Stimulated activated CD4-positive, alpha-beta T cell treated with anti-CD3 and anti-CD28 coated beads, Interleukin-15, amount 100 ng/mL, for 48 hours (primary cell): Measurements from ENCODE around the gene SHB.
"Not testable (repeated sequence)": the region's sequence is repeated elsewhere in the genome, so short reads cannot be mapped to it uniquely, and the experiment has no call there.

ENCODE experiments used
- DNase-seq, 2 donors: peaks; one replicate each; pipeline ENCODE4 v3.0.0-alpha.2; 2020; ENCODE audit warnings: low read depth in 2 of 2

The SHB gene

GRCh38 chr9:37918665-37919170, 150.3 kb downstream of the SHB start:
- no peak for DNase-seq

DNA sequence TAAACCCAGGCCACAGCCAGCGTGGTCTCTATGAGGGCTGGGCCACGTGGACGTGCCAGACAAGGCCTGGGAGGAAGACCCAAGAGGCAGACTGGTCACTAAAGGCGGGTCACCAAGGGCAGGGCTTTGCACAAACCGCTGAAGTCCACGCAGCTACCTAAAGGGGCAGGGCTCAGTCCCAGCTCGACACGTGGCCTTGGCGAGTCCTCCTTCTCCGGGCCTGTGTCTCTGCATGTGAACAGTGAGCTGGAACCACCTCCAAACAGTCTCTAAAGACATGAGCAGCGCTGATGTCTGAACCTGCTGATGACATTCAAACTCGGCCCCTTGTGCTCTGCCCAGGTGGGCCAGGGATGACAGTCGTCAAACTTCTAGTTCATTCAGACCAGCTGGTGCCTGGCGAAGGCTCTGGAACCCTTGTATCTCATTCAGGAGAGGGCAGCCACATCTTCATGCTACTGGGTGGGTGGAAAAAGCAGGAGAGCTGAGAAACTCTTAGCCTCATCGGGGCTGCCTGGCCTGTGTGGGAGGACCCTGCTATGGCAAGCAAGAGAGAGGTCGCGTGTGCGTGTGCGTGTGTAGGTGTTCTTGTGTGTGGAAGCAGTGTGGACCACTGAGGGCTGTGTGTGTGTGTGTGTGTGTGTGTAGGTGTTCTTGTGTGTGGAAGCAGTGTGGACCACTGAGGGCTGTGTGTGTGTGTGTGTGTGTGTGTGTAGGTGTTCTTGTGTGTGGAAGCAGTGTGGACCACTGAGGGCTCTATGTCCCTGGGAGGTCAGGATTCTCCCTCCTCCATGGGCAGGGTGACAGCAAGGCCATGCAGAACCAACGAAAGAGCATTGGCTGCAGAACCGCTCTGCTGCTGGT, 151.0 kb downstream of the SHB start:
- no peak for DNase-seq

DNA sequence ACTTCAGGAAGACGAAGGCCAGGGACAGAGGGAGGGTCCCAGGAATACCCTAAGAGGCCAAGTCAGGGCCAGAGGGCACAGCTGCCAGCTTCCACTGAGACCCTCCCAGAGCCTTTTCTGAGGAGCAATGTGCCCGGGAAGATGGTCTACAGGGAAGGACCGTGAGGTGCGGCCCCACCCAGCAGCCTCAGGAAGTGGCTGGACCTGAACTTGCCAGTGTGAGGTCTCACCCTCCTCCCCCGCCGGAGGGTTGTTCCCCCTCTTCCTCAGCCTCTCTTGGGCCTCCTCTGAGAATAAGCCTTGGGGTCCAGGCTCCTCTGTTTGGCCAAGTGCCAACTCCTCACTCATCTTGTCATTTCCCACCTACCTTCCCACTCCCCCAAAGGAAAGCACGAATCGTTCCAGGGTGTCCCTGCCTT, 151.7 kb downstream of the SHB start:
- DNase-seq, result no peak

GRCh38 chr9:37916471-37917312, 152.3 kb downstream of the SHB start:
- DNase-seq, result no peak

GRCh38 chr9:37915911-37916470, 153.0 kb downstream of the SHB start:
- no peak for DNase-seq

- DNase-seq, result no peak
Observed at GRCh38 chr9:37914701-37915358, 154.2 kb downstream of the SHB start.

GRCh38 chr9:37914154-37914551, 154.9 kb downstream of the SHB start:
- no peak for DNase-seq

GRCh38 chr9:37913480-37914153, 155.4 kb downstream of the SHB start:
- DNase-seq, result peak; percentile 49 to 75

DNA sequence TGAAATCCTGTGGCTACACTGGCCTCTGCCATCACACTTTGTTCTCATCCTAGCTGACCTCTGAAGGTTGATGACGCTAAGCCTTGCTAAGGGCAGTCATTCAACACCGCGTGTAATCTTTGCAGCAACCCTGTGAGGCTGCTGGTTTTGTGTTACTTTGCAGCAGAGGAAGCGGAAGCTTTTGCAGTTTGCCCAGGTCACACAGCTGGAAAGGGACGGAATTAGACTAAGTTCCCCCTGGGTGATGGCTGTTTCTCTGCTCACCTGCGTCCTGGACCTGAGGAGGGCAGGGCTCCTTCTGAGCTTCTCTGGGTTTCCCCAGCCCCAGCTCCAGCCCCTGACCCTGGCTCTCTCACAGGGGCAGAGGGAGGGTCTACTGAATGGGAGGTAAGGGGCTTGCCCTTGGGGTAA, 157.8 kb downstream of the SHB start:
- no peak for DNase-seq

- DNase-seq, result no peak
Observed at GRCh38 chr9:37910271-37910670, 158.8 kb downstream of the SHB start.

DNA sequence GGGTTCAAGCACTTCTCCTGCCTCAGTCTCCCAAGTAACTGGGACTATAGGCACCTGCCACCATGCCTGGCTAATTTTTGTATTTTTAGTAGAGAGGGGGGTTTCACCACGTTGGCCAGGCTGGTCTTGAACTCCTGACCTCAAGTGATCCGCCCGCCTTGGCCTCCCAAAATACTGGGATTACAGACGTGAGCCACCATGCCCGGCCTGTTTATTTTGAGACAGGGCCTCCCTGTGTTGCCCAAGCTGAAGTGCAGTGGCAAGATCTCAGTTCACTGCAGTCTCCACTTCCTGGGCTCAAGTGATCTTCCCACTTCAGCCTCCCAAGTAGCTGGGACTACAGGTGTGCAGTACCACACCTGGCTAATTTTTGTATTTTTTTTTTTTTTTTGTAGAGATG, 159.2 kb downstream of the SHB start:
- not testable (repeated sequence) for DNase-seq

GRCh38 chr9:37909326-37909725, 159.7 kb downstream of the SHB start:
- no peak for DNase-seq

DNA sequence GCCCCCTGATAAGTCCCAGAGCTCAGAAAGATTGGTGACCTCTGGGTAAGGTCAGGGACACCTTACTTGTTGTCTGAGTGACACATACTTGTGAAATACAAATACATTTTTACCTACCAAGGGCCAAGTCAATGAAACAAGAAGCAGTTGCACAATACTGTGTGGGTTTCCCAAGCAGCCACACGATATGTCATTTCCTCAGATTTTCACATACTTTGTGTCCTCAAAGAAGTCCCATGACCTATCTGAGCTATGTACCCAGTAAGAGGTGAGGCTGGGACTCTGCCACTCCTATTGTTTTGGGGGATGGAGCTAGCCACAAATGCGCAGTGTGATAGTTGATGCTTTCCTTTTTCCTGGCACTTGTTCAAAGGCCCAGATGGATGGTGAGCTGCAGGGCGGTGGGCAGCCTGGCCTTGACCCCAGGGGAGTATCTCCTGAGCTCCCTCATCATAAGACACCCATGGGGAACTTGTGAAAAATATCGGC, 160.3 kb downstream of the SHB start:
- no peak for DNase-seq

DNA sequence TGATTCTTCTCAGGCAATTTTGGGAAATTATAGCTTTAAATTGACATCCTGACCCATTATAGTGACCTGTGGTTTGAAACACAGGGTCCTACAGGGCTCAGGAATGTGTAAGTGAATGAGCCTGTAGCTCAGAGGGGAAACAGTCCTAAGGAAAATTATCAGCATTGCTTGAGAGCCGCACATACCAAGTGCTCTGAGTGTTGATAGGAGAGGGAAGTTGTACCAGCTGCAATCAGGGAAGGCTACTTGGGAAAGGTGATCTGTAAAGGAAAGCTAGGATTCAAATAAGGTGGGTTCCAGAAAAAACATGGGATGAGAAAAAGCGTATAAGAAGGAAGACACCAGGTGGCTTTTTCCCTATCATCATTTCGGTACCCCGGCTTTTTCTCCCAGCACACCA, 160.7 kb downstream of the SHB start:
- no peak for DNase-seq

DNA sequence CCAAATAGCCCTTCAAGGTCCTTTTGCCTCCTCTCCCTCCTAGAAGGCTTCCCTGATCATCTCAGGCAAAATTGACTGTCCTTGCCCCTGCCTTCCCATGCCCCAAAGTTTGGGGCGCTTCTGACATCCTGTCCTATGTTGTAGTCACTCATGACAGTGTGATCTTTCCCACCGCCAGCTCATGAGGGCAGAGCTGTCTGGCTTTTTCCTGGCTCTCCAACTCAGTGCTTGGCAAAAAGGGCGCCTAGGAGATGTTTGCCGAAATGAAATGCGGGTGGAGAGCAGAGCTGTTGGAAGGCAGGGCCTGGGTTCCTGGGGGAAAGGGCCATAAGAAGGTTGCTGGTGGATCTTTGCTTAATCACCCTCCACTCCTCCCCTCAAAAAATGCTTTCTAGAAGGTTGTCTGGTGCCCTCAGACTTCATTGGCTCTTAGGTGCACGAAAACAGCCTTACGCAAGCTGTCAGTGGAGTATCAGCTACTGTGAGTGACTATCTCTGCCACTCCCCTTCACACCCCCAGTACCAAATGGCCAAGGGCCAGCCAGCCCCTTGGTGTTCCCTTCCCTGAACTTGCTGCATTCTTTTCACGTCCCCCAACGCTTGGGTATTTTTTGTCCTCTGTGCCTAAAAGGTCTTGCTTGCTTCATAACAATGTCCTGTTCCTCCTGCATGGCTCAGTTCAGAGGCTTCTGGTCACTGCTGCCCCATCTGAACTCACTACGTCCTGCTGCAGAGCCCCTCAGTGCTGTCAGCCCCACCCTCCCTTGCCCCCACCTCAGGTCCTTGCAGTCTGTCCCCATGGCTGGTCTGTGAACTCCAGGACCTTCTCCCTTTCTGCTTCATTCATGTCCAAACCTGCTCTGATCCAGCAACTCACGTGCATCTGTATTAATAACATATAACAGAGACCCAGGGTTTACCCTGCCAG, 162.5 kb downstream of the SHB start:
- DNase-seq, result no peak

- no peak for DNase-seq
Observed at GRCh38 chr9:37905776-37906175, 163.3 kb downstream of the SHB start.

- DNase-seq, result no peak
Observed at GRCh38 chr9:37905131-37905505, 163.9 kb downstream of the SHB start.

- no peak for DNase-seq
Observed at GRCh38 chr9:37904445-37905130, 164.4 kb downstream of the SHB start.
